Measurements from ENCODE around the gene LCN6. TPM values are rescaled to one million over a fixed set of nuclear protein-coding genes. Genes with fewer than 3 reads are reported as not detected.

The LCN6 gene
- total RNA-seq, 6 donors from 2014 or later: 2.7 to 35.1 (median 5.5) TPM; not detected in 2

- no peak for ATAC-seq (ENCODE audit: low FRiP score in 2 of 2)
Observed at GRCh38 chr9:136754059-136754572, 5.8 kb upstream of the LCN6 start.

GRCh38 chr9:136753371-136754058, 5.2 kb upstream of the LCN6 start:
- DNase-seq: peak in 1 of 2 donors; percentile 62
- 81 to 84% methylated on average over 13 to 27 of the region's 31 CpGs for WGBS, 2 donors

More at GRCh38 chr9:136754059-136754572, 5.8 kb upstream of the LCN6 start:
- Histone ChIP-seq H3K27ac (no peak overlapping the region), H3K9me3 (peaks cover 0 to 9% (median 3%) of the 10 kb centered on the region in 4 donors), H3K36me3 (no peaks in the 10 kb centered on the region), H3K4me3 (no peak overlapping the region), H3K27me3 (no peaks in the 10 kb centered on the region), H3K4me1 (peaks cover 0 to 5% (median 2%) of the 10 kb centered on the region in 4 donors)
- no peak for TF ChIP-seq CTCF (IDR thresholded peaks at IDR 0.05)
- TF ChIP-seq EP300 (IDR thresholded peaks at IDR 0.05): no peak
- no peak for TF ChIP-seq POLR2AphosphoS5 (IDR thresholded peaks at IDR 0.05)
- no peak for TF ChIP-seq POLR2A (IDR thresholded peaks at IDR 0.05)
- 77% methylated on average over 11 of the region's 17 CpGs; no CpG with 5 or more reads in 1 of the 2 donors for WGBS, 2 donors
- peak in 1 of 2 donors; percentile 55 for DNase-seq

GRCh38 chr9:136751814-136752213, 3.5 kb upstream of the LCN6 start:
- Histone ChIP-seq H3K4me3 (no peak overlapping the region), H3K4me1 (peaks cover 0 to 11% (median 0%) of the 10 kb centered on the region in 4 donors), H3K27ac (no peak overlapping the region), H3K9me3 (peaks cover 0 to 9% (median 3%) of the 10 kb centered on the region in 4 donors), H3K27me3 (no peaks in the 10 kb centered on the region), H3K36me3 (no peaks in the 10 kb centered on the region)
- TF ChIP-seq POLR2A (IDR thresholded peaks at IDR 0.05) (no peak), EP300 (IDR thresholded peaks at IDR 0.05) (no peak), CTCF (IDR thresholded peaks at IDR 0.05) (no peak), POLR2AphosphoS5 (IDR thresholded peaks at IDR 0.05) (no peak)
- ATAC-seq (ENCODE audit: low FRiP score in 2 of 2) (no peak), DNase-seq (no peak)

More at GRCh38 chr9:136753371-136754058, 5.2 kb upstream of the LCN6 start:
- H3K4me3 ChIP-seq: no peak overlapping the region
- peaks cover 0 to 9% (median 3%) of the 10 kb centered on the region in 4 donors for H3K9me3 ChIP-seq
- no peaks in the 10 kb centered on the region for H3K27me3 ChIP-seq
- peaks cover 0 to 7% (median 2%) of the 10 kb centered on the region in 4 donors for H3K4me1 ChIP-seq
- H3K27ac ChIP-seq: no peak overlapping the region
- H3K36me3 ChIP-seq: no peaks in the 10 kb centered on the region
- ATAC-seq (ENCODE audit: low FRiP score in 2 of 2): no peak
- no peak for TF ChIP-seq POLR2AphosphoS5 (IDR thresholded peaks at IDR 0.05)
- TF ChIP-seq CTCF (IDR thresholded peaks at IDR 0.05): no peak
- TF ChIP-seq EP300 (IDR thresholded peaks at IDR 0.05): no peak
- no peak for TF ChIP-seq POLR2A (IDR thresholded peaks at IDR 0.05)

GRCh38 chr9:136751244-136751643, 2.9 kb upstream of the LCN6 start:
- ATAC-seq (ENCODE audit: low FRiP score in 2 of 2): no peak
- H3K4me1 ChIP-seq: peaks cover 0 to 11% (median 0%) of the 10 kb centered on the region in 4 donors
- WGBS, 2 donors: 59 to 94% methylated on average over 1 of the region's 1 CpG
- no peaks in the 10 kb centered on the region for H3K36me3 ChIP-seq
- H3K27me3 ChIP-seq: no peaks in the 10 kb centered on the region
- peaks cover 0 to 9% (median 3%) of the 10 kb centered on the region in 4 donors for H3K9me3 ChIP-seq
- TF ChIP-seq POLR2AphosphoS5 (IDR thresholded peaks at IDR 0.05): no peak
- no peak overlapping the region for H3K27ac ChIP-seq
- H3K4me3 ChIP-seq: no peak overlapping the region
- no peak for DNase-seq

- peaks cover 0 to 11% (median under 1%) of the 10 kb centered on the region in 4 donors for H3K4me1 ChIP-seq
- no peak overlapping the region for H3K27ac ChIP-seq
- WGBS, 2 donors: 68 to 77% methylated on average over 2 of the region's 2 CpGs
- H3K4me3 ChIP-seq: no peak overlapping the region
- H3K9me3 ChIP-seq: peaks cover 0 to 9% (median 0%) of the 10 kb centered on the region in 4 donors
- H3K36me3 ChIP-seq: no peaks in the 10 kb centered on the region
- no peak for ATAC-seq (ENCODE audit: low FRiP score in 2 of 2)
- DNase-seq: no peak
- no peak for TF ChIP-seq POLR2AphosphoS5 (IDR thresholded peaks at IDR 0.05)
- no peak for TF ChIP-seq EP300 (IDR thresholded peaks at IDR 0.05)
- no peaks in the 10 kb centered on the region for H3K27me3 ChIP-seq
Observed at GRCh38 chr9:136750526-136750925, 2.2 kb upstream of the LCN6 start.

Data from upper lobe of left lung (tissue), 6 donors.